ENCODE data around the gene IL33. TPM values are rescaled to one million over a fixed set of nuclear protein-coding genes. Genes with fewer than 3 reads are reported as not detected.

The IL33 gene
- total RNA-seq, 1 donor from 2014 or later, result not detected

GRCh38 chr9:6232336-6232945 lies 16.8 kb downstream of the IL33 start:
- H3K4me1 Mint-ChIP-seq (ENCODE audit: low read depth), result peaks cover 6% of the 10 kb centered on the region
- no peaks in the 10 kb centered on the region for H3K36me3 Mint-ChIP-seq (ENCODE audit: insufficient read depth)
- DNase-seq (ENCODE audit: low spot score, unreplicated experiment), result no peak
- no peak for TF ChIP-seq CTCF (IDR thresholded peaks at IDR 0.05; ENCODE audit: unreplicated experiment)
- H3K4me3 Mint-ChIP-seq (ENCODE audit: low read depth), result no peak overlapping the region
- H3K9me3 Mint-ChIP-seq (ENCODE audit: low read depth), result peaks cover 2% of the 10 kb centered on the region
- no peak overlapping the region for H3K27ac Mint-ChIP-seq
- no peaks in the 10 kb centered on the region for H3K27me3 Mint-ChIP-seq

GRCh38 chr9:6234014-6234413 lies 18.4 kb downstream of the IL33 start:
- TF ChIP-seq CTCF (IDR thresholded peaks at IDR 0.05; ENCODE audit: unreplicated experiment), result no peak
- Mint-ChIP-seq H3K27me3 (no peaks in the 10 kb centered on the region), H3K4me3 (ENCODE audit: low read depth) (no peak overlapping the region), H3K36me3 (ENCODE audit: insufficient read depth) (peaks cover under 1% of the 10 kb centered on the region), H3K4me1 (ENCODE audit: low read depth) (peaks cover 7% of the 10 kb centered on the region), H3K27ac (no peak overlapping the region), H3K9me3 (ENCODE audit: low read depth) (peaks cover 8% of the 10 kb centered on the region)
- no peak for DNase-seq (ENCODE audit: low spot score, unreplicated experiment)

GRCh38 chr9:6237267-6237666 lies 21.7 kb downstream of the IL33 start:
- Mint-ChIP-seq H3K9me3 (ENCODE audit: low read depth) (peaks cover 21% of the 10 kb centered on the region), H3K27ac (no peak overlapping the region), H3K27me3 (no peaks in the 10 kb centered on the region), H3K36me3 (ENCODE audit: insufficient read depth) (peaks cover 9% of the 10 kb centered on the region), H3K4me3 (ENCODE audit: low read depth) (no peak overlapping the region), H3K4me1 (ENCODE audit: low read depth) (peaks cover 11% of the 10 kb centered on the region)
- no peak for TF ChIP-seq CTCF (IDR thresholded peaks at IDR 0.05; ENCODE audit: unreplicated experiment)
- no peak for DNase-seq (ENCODE audit: low spot score, unreplicated experiment)

GRCh38 chr9:6239048-6239461 lies 23.4 kb downstream of the IL33 start:
- no peak for DNase-seq (ENCODE audit: low spot score, unreplicated experiment)
- Mint-ChIP-seq H3K4me1 (ENCODE audit: low read depth) (peaks cover 17% of the 10 kb centered on the region), H3K9me3 (ENCODE audit: low read depth) (peaks cover 25% of the 10 kb centered on the region), H3K36me3 (ENCODE audit: insufficient read depth) (peaks cover 9% of the 10 kb centered on the region), H3K4me3 (ENCODE audit: low read depth) (no peak overlapping the region), H3K27ac (peak overlapping the region; percentile 74), H3K27me3 (no peaks in the 10 kb centered on the region)
- no peak for TF ChIP-seq CTCF (IDR thresholded peaks at IDR 0.05; ENCODE audit: unreplicated experiment)

- H3K36me3 Mint-ChIP-seq (ENCODE audit: insufficient read depth), result peaks cover 9% of the 10 kb centered on the region
- TF ChIP-seq CTCF (IDR thresholded peaks at IDR 0.05; ENCODE audit: unreplicated experiment), result no peak
- H3K27ac Mint-ChIP-seq, result peak overlapping the region; percentile 76
- peaks cover 20% of the 10 kb centered on the region for H3K4me1 Mint-ChIP-seq (ENCODE audit: low read depth)
- peaks cover 25% of the 10 kb centered on the region for H3K9me3 Mint-ChIP-seq (ENCODE audit: low read depth)
- no peak for DNase-seq (ENCODE audit: low spot score, unreplicated experiment)
- no peaks in the 10 kb centered on the region for H3K27me3 Mint-ChIP-seq
- no peak overlapping the region for H3K4me3 Mint-ChIP-seq (ENCODE audit: low read depth)
These were observed 24.1 kb downstream of the IL33 start for GRCh38 chr9:6239694-6240093.
